GM21447 (cell line): ENCODE measurements around the gene CPXM2.

Experiments
- ATAC-seq: cut with Tn5 transposase; IDR thresholded peaks from one replicate; pipeline ENCODE4 v1.9.1; 2021; ENCODE audit not compliant: unreplicated experiment

CPXM2 gene

DNA sequence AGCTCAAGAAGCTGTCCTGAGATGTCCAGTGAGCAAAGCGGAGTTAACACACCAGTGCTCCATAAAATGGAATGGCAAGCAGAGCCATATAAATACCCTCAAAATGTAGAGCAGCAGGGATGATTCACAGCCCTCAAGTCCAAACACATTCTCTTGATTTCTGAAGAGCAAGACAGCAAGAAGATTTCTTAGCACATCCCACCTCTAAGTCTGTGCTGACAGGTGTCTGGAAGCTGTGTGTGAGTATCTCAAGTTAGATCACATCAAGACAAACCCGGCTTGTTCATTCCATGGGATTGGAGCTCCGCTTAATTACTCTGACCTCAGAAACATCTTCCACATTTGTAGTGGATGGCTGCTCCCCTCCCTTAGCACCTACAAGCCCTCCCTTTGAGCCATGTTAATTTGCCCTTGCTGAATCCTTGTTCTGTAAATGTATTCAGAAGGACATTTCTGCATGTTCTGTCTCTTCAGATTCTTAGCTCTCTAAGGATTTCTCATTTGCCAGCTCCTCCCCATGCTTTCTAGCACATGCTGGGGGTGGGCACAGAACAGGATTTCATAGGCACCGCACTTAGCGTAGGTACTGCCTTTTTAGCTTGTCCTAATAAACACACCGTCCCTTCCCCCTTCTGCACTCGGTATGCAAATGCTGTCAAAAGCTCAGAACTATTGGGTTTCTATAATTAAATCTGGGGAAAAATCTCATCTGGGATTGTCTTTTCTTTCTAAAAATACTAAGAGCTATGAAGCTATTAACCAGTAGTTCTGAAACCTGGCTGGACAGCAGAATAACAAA is 112.7 kb downstream of the CPXM2 start:
- ATAC-seq = no peak

DNA sequence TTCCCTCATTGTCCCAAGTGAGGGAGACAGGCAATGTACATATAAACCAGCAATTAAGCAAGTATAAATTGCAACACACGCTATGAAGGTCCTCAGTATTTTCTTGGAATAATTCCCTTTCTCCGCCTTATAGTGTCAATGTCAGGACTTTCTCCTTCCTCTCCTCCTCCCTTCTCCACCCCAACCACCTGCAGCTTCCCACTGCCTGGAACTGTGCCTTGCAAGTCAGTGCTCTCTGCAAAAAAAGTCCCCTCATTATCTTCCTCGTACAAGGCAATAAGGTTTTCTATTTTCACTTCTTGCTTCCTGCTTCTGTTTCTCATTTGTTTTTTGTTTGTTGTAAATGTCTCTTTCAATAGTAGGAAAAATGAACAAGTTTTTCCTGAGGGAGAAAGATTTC is 113.7 kb downstream of the CPXM2 start:
- ATAC-seq = no peak

GRCh38 chr10:123774132-123774742 is 117.4 kb downstream of the CPXM2 start:
- no peak for ATAC-seq

- no peak for ATAC-seq
These were observed 118.7 kb downstream of the CPXM2 start for GRCh38 chr10:123772645-123773508.

- ATAC-seq = no peak
These were observed 119.5 kb downstream of the CPXM2 start for GRCh38 chr10:123771877-123772644.

DNA sequence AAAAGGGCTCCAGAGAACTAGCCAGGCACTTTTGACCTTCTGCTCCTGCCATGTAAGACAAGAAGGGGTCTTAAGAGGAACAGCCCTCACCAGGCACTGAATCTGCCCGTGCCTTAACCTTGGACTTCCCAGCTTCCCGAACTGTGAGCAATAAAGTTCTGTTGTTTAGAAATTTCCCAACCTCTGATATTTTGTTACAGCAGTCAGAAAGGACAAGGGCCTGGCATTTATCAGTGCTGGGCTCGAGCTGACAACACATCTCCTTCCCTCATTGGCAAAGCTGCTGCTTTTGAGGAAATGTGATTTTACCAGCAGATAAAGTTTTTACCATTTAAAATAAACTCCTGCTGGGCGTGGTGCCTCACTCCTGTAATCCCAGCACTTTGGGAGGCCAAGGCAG is 122.0 kb downstream of the CPXM2 start:
- ATAC-seq = no peak

DNA sequence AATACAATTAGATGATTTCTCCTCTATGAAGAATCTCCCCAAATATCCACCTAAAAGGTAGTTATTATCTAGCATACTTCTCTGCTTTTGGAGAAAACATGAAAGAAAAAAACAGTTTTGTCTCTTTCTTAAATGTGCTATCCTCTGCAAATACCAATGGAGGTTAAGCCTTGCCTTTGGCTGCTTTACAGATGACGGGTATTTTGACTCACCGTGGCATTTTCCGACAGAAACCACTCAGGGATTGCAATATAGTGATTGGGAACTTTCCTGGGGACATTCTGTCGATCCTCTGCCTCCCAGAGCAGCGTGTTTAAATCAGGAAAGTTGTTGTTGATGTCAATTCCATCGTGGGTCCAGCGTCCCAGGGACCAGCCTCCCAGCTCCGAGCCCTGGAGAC is 124.8 kb downstream of the CPXM2 start:
- no peak for ATAC-seq

- no peak for ATAC-seq
These were observed 125.6 kb downstream of the CPXM2 start for GRCh38 chr10:123766012-123766411.

- no peak for ATAC-seq
These were observed 129.9 kb downstream of the CPXM2 start for GRCh38 chr10:123761666-123762230.

- no peak for ATAC-seq
These were observed 130.6 kb downstream of the CPXM2 start for GRCh38 chr10:123761038-123761428.

GRCh38 chr10:123760356-123761037 is 131.1 kb downstream of the CPXM2 start:
- ATAC-seq = no peak

DNA sequence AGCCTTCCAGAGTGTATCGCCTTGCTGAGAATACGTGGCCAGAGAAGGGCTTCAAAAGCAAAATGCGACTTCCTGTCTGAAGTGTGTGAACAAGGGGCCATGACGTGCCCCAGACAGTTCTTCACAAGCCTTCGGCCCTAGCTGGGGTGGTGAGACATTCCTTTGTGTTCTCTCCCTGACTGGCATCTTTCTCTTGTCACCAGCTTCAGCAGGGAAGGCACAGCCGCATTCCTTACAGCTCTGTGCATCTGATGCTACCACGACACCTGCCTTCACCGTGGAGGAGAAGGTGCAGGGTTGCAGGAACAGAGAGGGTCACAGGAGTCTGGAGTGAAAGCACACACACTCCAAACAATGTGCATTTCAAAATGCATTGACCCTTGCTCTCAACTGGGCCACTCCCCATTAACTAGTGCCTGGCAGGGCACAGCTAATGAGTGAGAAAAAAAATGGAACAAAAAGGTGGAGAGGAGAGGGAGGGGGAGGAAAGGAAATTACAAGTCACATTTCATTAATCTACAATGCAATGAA is 132.0 kb downstream of the CPXM2 start:
- no peak for ATAC-seq

- ATAC-seq = no peak
These were observed 132.6 kb downstream of the CPXM2 start for GRCh38 chr10:123759041-123759440.

DNA sequence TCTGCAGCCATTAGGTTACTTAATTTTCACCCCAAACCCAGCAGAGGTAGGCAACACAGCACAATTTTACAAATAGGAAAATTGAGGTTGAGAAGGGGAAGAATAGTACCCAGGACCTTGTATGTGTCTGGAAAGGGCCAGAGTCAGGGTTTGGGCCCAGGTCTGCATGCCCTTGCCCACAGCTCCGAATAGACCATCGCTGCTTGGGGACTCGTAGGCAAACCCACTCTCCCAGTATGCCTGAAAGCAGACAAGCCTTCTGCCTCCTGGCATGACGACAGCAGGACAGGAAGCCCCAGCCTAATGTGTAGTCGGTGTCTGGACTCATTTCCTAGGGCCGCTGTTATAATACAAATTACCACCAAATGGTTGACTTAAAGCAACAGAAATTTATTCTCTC is 133.8 kb downstream of the CPXM2 start:
- no peak for ATAC-seq

- ATAC-seq = no peak
These were observed 136.5 kb downstream of the CPXM2 start for GRCh38 chr10:123755061-123755460.

DNA sequence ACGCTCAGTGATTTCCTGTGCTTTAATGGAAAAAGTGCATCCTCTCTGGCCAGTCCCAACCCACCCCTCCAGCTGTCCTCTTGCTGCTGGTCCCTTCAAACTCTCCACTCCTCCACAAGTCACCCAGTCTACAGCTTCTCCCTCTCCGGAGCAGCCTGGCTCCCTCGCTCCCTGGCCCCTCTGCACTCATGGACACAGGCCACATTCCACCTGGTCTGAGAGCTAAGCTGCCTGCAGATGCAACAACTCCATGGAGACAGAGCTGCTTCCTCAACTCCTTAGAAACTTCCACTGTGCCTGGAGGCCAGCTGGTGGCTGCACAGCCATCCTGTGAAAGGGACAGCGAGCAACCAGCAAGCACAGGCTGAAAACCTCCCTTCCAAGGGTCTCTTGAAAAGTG is 137.5 kb downstream of the CPXM2 start:
- no peak for ATAC-seq

- no peak for ATAC-seq
These were observed 140.1 kb downstream of the CPXM2 start for GRCh38 chr10:123751342-123752134.

DNA sequence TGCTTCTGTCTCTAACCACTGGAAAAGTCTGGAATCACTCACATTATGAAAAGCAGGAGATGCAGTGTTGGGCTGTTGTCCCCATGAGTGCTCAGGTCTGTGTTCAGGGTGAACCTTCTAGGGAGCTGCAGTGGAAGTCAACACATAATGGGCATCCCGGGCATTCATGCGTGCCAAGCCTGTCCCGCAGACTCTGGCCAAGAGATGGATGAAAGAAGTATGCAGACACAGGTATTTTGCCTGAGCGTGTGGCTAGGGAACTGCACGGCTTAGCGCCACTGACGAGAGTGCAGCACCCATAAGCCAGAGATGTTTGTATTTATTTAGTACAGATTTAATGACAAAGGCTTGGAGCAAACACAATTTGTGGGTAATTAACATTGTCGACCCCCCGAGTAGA is 140.7 kb downstream of the CPXM2 start:
- no peak for ATAC-seq

GRCh38 chr10:123748711-123749110 is 142.9 kb downstream of the CPXM2 start:
- ATAC-seq = no peak
